HG03097 (cell line): Measurements from ENCODE around the gene HIVEP3.
A peak's percentile ranks its signal among the peaks of the same experiment; 100 is the strongest.

Source experiments
- ATAC-seq: cut with Tn5 transposase; IDR thresholded peaks from one replicate; pipeline ENCODE4 v1.9.1; 2021; ENCODE audit not compliant: unreplicated experiment, low FRiP score

Gene HIVEP3

DNA sequence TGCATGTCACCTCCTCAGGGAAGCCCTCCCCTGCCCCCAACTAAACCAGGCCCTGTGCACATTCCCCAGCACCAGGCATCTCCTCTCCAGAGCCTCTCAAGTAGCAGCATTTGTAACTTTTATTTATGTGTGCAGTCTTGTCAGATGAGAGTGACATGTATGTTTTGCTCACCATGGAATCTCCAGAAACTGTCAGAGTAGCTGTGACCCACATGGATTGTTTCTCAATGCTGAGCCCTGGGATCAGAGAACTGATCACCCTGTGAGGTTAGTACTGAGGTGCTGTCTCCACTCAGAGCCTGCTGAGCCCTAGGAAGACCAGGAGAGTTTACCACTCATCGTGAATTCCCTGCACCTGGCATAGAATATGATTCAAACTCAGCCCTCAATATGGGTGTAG is 243.3 kb downstream of the HIVEP3 start:
- ATAC-seq = no peak

GRCh38 chr1:41674522-41674921 is 244.2 kb downstream of the HIVEP3 start:
- no peak for ATAC-seq

- no peak for ATAC-seq
Measured at GRCh38 chr1:41673806-41674205, 244.9 kb downstream of the HIVEP3 start.

GRCh38 chr1:41673378-41673777 is 245.3 kb downstream of the HIVEP3 start:
- no peak for ATAC-seq

DNA sequence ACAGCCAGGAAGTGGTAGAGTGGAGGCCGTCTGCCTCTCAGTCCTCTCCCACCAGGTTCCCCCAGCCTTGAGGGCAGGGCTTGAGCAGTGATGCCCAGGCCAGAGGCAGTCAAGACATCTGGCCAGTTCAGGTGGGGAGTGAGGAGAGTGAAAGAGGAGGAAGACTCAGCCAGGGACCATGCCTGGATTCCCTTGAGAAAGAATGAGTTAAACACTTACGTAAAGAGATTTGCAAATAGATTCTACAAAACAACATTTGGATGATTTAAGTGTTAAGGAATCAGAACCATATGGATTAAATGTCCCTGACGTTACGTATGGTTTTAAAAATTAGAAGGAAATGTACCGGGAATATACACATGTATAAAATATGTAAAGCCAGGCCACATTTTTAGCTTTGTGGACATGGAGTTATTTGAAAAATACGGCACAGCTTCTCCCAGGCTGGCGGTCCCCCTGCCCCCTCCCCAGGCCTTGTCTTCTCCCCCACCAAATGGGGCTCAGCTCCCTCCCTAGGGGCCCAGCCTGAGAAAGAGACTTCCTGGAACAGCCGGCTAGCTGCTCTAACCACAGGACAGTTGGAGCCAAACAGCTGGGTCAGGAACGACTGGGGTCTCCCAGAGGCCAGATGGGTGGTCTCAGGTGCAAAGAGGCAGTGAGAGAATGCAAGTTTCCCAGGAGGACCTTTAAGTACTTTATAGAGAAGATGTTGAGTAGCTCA is 245.9 kb downstream of the HIVEP3 start:
- no peak for ATAC-seq

DNA sequence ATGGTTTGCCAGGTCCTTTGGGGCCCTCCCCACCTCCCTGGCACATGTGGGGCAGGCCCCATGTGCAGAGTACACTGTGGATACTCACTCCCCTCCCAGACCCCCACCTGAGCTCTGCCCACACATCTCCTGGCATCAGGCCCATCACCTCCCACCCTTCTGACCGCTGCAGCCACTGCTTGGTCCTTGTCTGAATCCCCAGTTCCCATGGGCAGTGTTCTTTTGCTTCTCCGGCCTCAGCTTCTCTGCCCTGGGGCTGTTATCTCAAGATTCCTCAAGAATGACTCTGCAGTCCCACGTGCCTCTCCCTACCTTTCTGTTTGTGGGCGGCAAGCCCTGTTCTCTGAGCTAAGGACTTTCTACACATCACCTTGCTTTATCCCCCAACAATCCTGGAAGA is 246.5 kb downstream of the HIVEP3 start:
- no peak for ATAC-seq

DNA sequence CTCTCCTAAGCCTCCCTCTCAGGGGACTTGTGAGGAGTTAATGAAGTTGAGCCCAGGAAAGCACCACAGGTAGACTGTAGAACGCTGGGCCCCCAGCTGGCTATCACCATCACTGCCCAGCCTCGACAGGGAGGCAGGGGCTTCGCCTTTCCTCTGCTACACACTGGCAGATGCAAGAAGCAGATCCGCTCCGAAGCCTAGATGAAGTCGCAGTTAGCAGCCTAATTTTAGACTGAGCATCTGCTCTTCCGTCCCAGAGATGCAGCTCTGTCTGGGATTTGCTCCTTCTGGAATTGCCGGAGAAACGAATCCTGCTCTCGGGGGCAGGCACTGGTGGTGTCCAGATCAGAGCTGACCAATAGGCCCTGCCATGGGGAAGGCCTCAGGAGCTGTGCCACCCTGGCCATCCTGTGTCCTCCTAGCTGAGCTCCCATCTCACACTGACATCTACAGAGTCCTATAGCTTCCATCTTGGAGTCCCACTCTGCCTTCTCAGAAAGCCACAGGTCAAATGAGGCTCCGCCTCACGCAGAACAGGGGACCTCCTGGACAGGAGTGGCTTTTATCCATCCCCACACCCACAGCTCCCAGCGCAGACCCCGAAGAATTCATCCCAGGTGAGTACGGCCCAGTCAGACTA is 247.5 kb downstream of the HIVEP3 start:
- ATAC-seq = no peak

- ATAC-seq = no peak
Measured at GRCh38 chr1:41670217-41670957, 248.3 kb downstream of the HIVEP3 start.

- ATAC-seq = no peak
Measured at GRCh38 chr1:41668967-41669366, 249.8 kb downstream of the HIVEP3 start.

GRCh38 chr1:41668054-41668660 is 250.6 kb downstream of the HIVEP3 start:
- ATAC-seq = no peak

GRCh38 chr1:41666981-41667631 is 251.6 kb downstream of the HIVEP3 start:
- ATAC-seq = peak; percentile 49

- ATAC-seq = no peak
Measured at GRCh38 chr1:41665962-41666917, 252.5 kb downstream of the HIVEP3 start.

- no peak for ATAC-seq
Measured at GRCh38 chr1:41664861-41665640, 253.7 kb downstream of the HIVEP3 start.

DNA sequence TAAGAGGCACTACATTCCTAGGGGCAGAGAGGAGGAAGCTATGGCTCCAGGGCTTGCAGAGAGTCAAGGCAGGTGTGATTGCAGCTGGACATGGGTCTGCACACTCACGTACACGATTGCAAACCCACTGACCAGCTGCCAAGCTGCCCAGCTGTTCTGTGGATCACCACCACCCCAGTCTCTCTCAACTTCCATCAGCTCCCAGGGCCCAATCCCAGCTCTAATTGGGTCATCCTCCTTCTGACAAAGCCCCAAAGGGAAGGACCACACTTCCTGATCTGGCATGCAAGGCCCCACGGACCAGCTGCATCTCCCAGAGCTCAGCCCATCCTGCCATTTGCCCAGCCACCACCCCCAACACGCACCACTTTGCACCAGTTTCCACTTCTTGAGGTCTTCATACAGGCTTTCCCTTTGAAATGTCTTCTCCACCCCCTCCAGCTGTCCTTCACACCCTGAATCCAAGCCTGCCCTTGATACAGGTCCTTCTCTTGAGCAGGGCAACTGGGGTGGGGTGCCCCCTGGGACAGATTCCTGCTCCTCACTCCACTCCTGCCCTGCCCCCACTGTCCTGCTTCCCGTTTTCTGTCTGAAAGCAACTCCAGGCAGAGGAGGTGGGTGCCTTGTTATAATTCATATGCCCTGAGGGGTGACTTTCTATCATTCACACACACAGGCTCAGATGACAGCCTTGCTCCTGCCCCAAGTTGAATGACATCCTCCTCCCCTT is 254.9 kb downstream of the HIVEP3 start:
- no peak for ATAC-seq

- ATAC-seq = no peak
Measured at GRCh38 chr1:41662765-41663437, 255.8 kb downstream of the HIVEP3 start.

DNA sequence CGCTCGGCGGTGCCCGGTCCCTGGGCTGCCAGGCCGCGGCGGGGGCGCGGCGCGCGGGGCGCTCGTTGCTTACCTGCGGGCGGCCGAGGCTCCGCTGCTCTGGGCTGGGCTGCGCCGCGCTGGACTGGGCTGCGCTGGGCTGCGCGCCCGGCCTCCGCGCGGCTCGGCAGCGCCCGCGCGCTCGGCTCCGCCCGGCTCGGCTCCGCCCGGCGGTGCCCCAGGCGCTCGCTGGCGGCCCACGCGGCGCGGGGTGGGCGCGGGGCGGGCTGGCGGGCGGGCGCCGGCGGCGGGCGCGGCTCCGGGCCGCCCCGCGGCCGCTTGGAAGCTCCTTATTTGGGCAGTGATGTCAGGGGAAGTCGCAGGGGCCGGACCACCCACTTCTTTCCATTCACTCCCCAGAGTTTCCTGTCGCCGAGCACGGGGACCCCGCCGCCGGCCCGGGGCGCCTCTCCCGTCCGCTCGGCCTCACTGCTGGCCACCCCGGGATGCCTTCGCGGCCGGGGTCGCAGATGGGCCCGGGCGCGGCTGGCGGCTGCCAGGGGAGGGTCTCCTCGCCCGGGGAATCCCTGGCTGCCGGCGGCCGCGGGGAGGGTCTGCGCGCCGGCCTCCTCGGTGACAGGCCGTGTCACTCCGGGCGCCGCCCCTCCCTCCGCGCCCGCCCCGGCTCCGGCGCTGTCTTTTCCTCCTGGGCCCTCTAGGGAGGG is 256.5 kb downstream of the HIVEP3 start:
- ATAC-seq = peak; percentile 58

DNA sequence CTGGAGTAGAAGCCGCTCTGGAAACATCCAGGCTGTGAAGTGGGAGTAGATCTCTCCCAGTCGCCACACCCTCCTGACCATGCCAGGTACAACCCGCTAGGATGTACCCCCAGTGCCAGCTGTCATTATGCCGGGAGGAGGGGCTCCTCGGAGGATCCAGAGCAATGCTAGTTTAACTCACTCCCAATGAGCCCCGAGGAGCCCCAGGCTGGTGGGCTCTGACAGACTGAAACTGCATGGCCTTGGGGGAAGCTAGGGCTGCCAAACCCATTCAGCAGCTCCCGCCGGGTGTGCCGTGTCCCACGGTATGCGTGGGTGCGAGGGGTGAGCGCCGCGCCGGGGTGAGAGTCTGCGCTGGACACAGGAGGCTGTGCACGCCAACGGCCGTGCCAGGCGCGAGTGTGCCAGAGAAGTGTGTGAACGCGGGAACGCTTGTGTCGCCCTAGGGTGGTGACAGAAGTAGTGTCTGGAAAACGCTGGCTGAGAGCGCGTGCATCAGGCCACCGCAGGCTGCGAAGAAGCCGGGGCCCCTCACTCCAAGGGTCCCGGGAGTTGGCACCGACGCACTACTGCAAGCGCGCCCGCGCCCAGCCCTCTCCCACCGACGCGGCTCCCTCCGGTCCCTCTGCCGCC is 257.2 kb downstream of the HIVEP3 start:
- ATAC-seq = no peak
